ENCODE results near the gene DDIAS.

The DDIAS gene

DNA sequence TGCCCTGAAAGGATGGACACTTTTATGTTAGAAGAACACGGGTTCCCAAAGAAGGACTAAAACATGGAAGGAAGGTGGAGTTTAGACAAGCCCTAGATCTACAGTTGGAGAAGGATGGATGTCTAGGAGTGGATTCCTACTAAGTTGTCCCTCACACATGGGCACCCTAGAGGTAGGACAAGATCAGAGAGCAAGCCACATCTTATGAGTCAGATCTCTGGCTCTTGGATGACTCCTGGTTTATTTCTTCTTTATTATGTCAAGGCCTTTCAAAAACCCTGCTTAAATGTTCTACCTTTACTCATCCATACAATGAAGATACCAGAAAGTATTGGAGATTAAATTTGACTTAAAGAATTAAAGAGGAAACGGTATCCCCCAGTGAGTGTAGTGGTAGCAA is 35.7 kb upstream of the DDIAS start:
- DNase-seq, result peak; percentile 8
- in situ Hi-C loops (cut with HindIII; ENCODE audit: low pct_ligation_motif_present, low sequenced_read_pairs), result no loop called here
- Histone ChIP-seq H3K4me3 (ENCODE audit: low read depth, low read length) (no peak overlapping the region), H3K27ac (no peak overlapping the region), H3K27me3 (replicated peaks) (no peaks in the 10 kb centered on the region), H3K36me3 (replicated peaks) (no peaks in the 10 kb centered on the region)
- TF ChIP-seq, protein P1, sequence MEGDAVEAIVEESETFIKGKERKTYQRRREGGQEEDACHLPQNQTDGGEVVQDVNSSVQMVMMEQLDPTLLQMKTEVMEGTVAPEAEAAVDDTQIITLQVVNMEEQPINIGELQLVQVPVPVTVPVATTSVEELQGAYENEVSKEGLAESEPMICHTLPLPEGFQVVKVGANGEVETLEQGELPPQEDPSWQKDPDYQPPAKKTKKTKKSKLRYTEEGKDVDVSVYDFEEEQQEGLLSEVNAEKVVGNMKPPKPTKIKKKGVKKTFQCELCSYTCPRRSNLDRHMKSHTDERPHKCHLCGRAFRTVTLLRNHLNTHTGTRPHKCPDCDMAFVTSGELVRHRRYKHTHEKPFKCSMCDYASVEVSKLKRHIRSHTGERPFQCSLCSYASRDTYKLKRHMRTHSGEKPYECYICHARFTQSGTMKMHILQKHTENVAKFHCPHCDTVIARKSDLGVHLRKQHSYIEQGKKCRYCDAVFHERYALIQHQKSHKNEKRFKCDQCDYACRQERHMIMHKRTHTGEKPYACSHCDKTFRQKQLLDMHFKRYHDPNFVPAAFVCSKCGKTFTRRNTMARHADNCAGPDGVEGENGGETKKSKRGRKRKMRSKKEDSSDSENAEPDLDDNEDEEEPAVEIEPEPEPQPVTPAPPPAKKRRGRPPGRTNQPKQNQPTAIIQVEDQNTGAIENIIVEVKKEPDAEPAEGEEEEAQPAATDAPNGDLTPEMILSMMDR (IDR thresholded peaks at IDR 0.05; ENCODE audit: low read depth, low read length, missing control alignments), result no peak

DNA sequence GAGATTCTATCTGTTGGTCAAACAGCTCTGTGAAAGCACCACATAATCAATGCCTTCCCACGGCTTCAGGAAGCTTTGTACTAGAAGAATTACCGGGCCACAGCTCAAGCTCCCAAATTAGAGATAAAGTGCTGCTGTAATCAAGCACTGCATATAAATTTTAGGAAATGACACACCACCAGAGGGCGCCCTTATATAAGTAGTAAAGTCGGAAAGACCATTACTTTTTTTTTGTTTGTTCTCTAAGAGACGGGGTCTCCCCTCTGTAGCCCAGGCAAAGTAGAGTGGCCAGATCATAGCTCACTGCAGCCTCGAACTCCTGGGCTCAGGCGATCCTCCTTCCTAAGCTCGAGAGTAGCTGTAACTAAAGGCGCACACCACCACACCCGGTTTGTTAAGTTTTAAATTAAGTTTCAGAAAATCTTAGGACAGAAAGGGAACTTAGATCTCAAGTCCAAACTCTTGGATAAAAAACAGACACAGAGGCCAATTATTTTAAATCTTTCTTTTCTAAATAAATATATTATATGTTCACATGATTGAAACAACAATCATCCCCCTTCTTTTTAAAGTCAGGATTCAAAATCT is 33.9 kb upstream of the DDIAS start:
- Histone ChIP-seq H3K27me3 (replicated peaks) (no peaks in the 10 kb centered on the region), H3K4me3 (ENCODE audit: low read depth, low read length) (peak overlapping the region; percentile 38), H3K36me3 (replicated peaks) (no peaks in the 10 kb centered on the region), H3K27ac (no peak overlapping the region)
- TF ChIP-seq, protein P1 (IDR thresholded peaks at IDR 0.05; ENCODE audit: low read depth, low read length, missing control alignments), result peak; percentile 66
- in situ Hi-C loops (cut with HindIII; ENCODE audit: low pct_ligation_motif_present, low sequenced_read_pairs), result no loop called here
- DNase-seq, result peak; percentile 86

DNA sequence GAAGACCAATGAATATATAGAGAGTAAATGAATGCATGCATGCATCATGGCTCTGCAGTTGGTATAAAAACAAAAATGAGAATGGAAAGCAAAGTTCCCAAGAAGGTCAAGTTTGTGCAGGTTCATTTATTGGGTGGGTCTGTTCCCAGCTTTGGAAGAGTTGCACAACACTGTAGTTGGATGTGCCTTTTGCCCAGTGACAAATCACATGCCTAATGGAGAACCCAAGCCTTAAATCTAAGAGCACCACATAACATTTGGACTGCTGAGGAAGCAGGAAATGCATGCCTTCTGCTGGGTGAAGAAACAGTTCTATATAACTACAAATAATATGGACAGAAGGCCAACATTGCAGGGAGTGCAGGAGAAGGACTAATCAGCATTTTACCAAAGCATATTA is 31.9 kb upstream of the DDIAS start:
- in situ Hi-C loops (cut with HindIII; ENCODE audit: low pct_ligation_motif_present, low sequenced_read_pairs), result no loop called here
- no peak overlapping the region for H3K27ac ChIP-seq
- H3K36me3 ChIP-seq (replicated peaks), result no peaks in the 10 kb centered on the region
- no peak overlapping the region for H3K4me3 ChIP-seq (ENCODE audit: low read depth, low read length)
- TF ChIP-seq, protein P1 (IDR thresholded peaks at IDR 0.05; ENCODE audit: low read depth, low read length, missing control alignments), result no peak
- DNase-seq, result no peak
- H3K27me3 ChIP-seq (replicated peaks), result no peaks in the 10 kb centered on the region

DNA sequence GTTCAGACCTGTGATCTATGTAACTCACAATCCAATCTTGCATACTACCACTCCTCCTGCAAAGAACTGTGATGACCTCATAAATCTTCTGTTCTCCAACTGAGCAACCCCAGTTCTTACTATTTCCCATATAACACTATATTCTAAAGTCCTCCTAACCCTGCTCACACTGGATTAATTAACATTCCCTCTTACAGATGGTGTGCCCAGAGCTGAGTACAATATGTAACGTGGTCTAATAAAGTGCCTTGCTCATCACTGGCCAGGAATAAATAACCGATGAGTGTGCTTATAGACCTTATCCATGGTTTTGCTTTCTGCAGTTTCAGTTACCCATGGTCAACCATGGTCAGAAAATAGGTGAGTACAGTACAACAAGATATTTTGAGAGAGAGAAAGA is 29.9 kb upstream of the DDIAS start:
- H3K36me3 ChIP-seq (replicated peaks), result no peaks in the 10 kb centered on the region
- in situ Hi-C loops (cut with HindIII; ENCODE audit: low pct_ligation_motif_present, low sequenced_read_pairs), result no loop called here
- TF ChIP-seq, protein P1 (IDR thresholded peaks at IDR 0.05; ENCODE audit: low read depth, low read length, missing control alignments), result no peak
- H3K4me3 ChIP-seq (ENCODE audit: low read depth, low read length), result no peak overlapping the region
- H3K27ac ChIP-seq, result no peak overlapping the region
- no peak for DNase-seq
- H3K27me3 ChIP-seq (replicated peaks), result no peaks in the 10 kb centered on the region

DNA sequence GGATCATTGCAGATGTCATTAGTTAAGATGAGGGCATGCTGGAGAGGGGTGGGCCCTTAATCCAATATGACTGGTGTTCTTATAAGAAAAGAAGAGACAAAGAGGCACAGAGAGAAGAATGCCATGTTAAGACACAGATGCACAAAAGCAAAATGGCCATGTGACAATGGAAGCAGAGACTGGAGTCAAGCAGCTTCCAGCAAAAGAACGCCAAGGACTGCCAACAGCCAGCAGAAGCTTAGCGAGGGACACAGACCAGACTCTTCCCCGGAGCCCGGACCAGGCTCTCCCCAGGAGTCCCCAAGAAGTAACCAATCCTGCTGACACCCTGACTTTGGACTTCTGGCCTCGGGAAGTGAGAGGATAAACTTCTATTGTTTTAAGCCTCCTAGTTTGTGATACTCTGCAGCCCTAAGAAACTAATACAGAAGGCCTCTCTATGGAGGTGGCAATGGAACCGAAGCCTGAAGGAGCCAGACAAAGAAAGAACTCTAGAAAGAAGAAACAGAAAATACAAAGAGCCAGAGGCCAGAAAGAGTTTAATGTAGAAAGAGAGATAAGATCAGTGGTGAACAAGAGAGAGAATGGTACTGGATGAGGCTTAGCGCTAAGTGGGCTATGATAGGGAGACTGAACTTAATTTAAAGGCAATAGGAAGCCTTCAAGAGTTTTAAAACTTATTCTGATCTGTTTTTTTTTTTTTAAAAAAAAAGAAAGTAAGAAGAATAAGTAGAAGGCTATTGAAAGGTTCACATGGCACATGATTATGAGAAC is 29.0 kb upstream of the DDIAS start:
- no peak for DNase-seq
- TF ChIP-seq, protein P1 (IDR thresholded peaks at IDR 0.05; ENCODE audit: low read depth, low read length, missing control alignments), result no peak
- in situ Hi-C loops (cut with HindIII; ENCODE audit: low pct_ligation_motif_present, low sequenced_read_pairs), result no loop called here
- Histone ChIP-seq H3K4me3 (ENCODE audit: low read depth, low read length) (no peak overlapping the region), H3K36me3 (replicated peaks) (no peaks in the 10 kb centered on the region), H3K27me3 (replicated peaks) (no peaks in the 10 kb centered on the region), H3K27ac (no peak overlapping the region)

Measured in brain microvascular endothelial cell (primary cell).